Panc1 (cell line): ENCODE results near the gene GFRA1. TPM values are rescaled to one million over a fixed set of nuclear protein-coding genes. Genes with fewer than 3 reads are reported as not detected.

Experiments used
- ATAC-seq: fragments of 200-7000 bp; cut with Tn5 transposase; 2 replicates; pipeline ENCODE4 v1.9.1; 2020; ENCODE audit warnings: mild to moderate bottlenecking, moderate library complexity
- BruUV-seq: library from RNA; stranded (reverse); fragments of 400-500 nt; replicated peaks from 2 replicates; lab custom pipeline; 2021; lab: Mats Ljungman, UMichigan
- CTCF ChIA-PET: fragments of 300-600 bp; sonication (Branson Sonifier 250); formaldehyde crosslinking; loops from one replicate; lab custom pipeline; 2022; ENCODE audit warnings: antibody characterized with exemption; lab: Charles Lee
- POLR2A ChIA-PET: fragments of 300-600 bp; sonication (Branson Sonifier 250); formaldehyde crosslinking; loops from one replicate; lab custom pipeline; 2022; ENCODE audit warnings: antibody characterized with exemption; lab: Charles Lee
- DNase-seq: peaks from one replicate; pipeline ENCODE4 v3.0.0-alpha.2; 2010; ENCODE audit warnings: low read depth, low spot score
- H3K27ac ChIP-seq: 2 replicates; pipeline ENCODE4 v1.5.1; 2011; ENCODE audit warnings: mild to moderate bottlenecking, low read length, inconsistent platforms
- H3K27me3 ChIP-seq: fragments of 200-500 bp; sonication (Bioruptor generic); 2 replicates; pipeline ENCODE4 v1.6.0; 2014; ENCODE audit warnings: low read length, inconsistent platforms; ENCODE audit not compliant: control insufficient read depth, insufficient read depth
- H3K36me3 ChIP-seq: fragments of 200-500 bp; sonication (Bioruptor generic); 2 replicates; pipeline ENCODE4 v1.5.1; 2014; ENCODE audit warnings: inconsistent platforms, mild to moderate bottlenecking, low read length, moderate library complexity; ENCODE audit not compliant: control insufficient read depth, insufficient read depth
- H3K4me1 ChIP-seq: 2 replicates; pipeline ENCODE4 v1.5.1; 2011; ENCODE audit warnings: inconsistent platforms, mild to moderate bottlenecking, low read length, moderate library complexity; ENCODE audit not compliant: control insufficient read depth, insufficient read depth
- H3K4me3 ChIP-seq, 2 experiments: 2 replicates each; pipeline ENCODE4 v1.5.1; 2011 to 2012; ENCODE audit warnings: low read depth in 2 of 2, low read length in 2 of 2, mild to moderate bottlenecking in 2 of 2, inconsistent platforms in 1 of 2, moderate library complexity in 1 of 2
- H3K9me3 ChIP-seq: fragments of 200-500 bp; sonication (Bioruptor generic); 2 replicates; pipeline ENCODE4 v1.5.1; 2014; ENCODE audit warnings: low read depth, mild to moderate bottlenecking, inconsistent platforms, low read length, moderate library complexity; ENCODE audit not compliant: control insufficient read depth, insufficient read depth
- CTCF ChIP-seq: fragments of 450-650 bp; IDR thresholded peaks from 2 replicates; pipeline ENCODE4 v1.5.1; 2017; ENCODE audit warnings: mild to moderate bottlenecking
- POLR2AphosphoS5 ChIP-seq: IDR thresholded peaks from 2 replicates; pipeline ENCODE4 v1.6.1; 2012; ENCODE audit warnings: mild to moderate bottlenecking, low read depth, low read length, moderate library complexity
- REST ChIP-seq, 2 experiments: IDR thresholded peaks; 2 replicates each; pipeline ENCODE4 v1.6.1; 2011 to 2012; ENCODE audit warnings: low read depth in 2 of 2, control low read depth in 1 of 2, low read length in 1 of 2, mild to moderate bottlenecking in 1 of 2, moderate library complexity in 1 of 2; ENCODE audit not compliant: insufficient read depth in 1 of 2
- SIN3A ChIP-seq: IDR thresholded peaks from 2 replicates; pipeline ENCODE4 v1.6.1; 2012; ENCODE audit warnings: low read depth, mild to moderate bottlenecking, low read length, moderate library complexity, borderline replicate concordance; ENCODE audit not compliant: insufficient read depth
- TCF7L2 ChIP-seq: IDR thresholded peaks from 2 replicates; pipeline ENCODE4 v1.6.1; 2011; ENCODE audit warnings: mild to moderate bottlenecking, low read depth, low read length, inconsistent platforms
- in situ Hi-C: cut with HindIII; loops from 2 replicates; pipeline ENCODE4 v1.10.0; 2016; ENCODE audit warnings: low sequenced_read_pairs, low pct_unique_long_range_greater_than_20kb
- intact Hi-C: fragments of 100-400 bp; cut with micrococcal nuclease; formaldehyde crosslinking; loops from one replicate; pipeline ENCODE4 v1.10.0; 2022; ENCODE audit not compliant: unreplicated experiment
- total RNA-seq: library from RNA; stranded (reverse); gene quantifications from one replicate; pipeline ENCODE4 v1.2.1, GENCODE V29; 2021; ENCODE audit not compliant: unreplicated experiment

The GFRA1 gene
- total RNA-seq, 1 experiment from 2014 or later = 0.10 TPM

GRCh38 chr10:116133634-116134033 lies 139.4 kb downstream of the GFRA1 start:
- DNase-seq (no peak), ATAC-seq (no peak)
- no TSS peak for BruUV-seq
- intact Hi-C loops (no loop called here), in situ Hi-C loops (no loop called here)
- H3K4me1 ChIP-seq = no peaks in the 10 kb centered on the region
- no peaks in the 10 kb centered on the region; the same call in 1 of the 2 replicates for H3K27me3 ChIP-seq
- no peak overlapping the region for H3K4me3 ChIP-seq
- no peak for TF ChIP-seq TCF7L2
- TF ChIP-seq SIN3A = no peak
- TF ChIP-seq CTCF = no peak
- TF ChIP-seq POLR2AphosphoS5 = no peak
- TF ChIP-seq REST (IDR thresholded peaks at IDR 0.05; ENCODE audit: insufficient read depth in 1 of 2, low read depth in 2 of 2, low read length in 1 of 2) = no peak
- ChIA-PET POLR2A (no interaction called here), CTCF (no interaction called here)
- 0 out of 2 replicates have a peak, but pooled peaks cover 2% of the 10 kb centered on the region for H3K9me3 ChIP-seq
- no peak overlapping the region for H3K27ac ChIP-seq
- H3K36me3 ChIP-seq = no peaks in the 10 kb centered on the region

- Histone ChIP-seq H3K27me3 (no peaks in the 10 kb centered on the region; the same call in 1 of the 2 replicates), H3K36me3 (no peaks in the 10 kb centered on the region), H3K4me1 (no peaks in the 10 kb centered on the region), H3K4me3 (no peak overlapping the region), H3K27ac (no peak overlapping the region), H3K9me3 (0 out of 2 replicates have a peak, but pooled peaks cover 2% of the 10 kb centered on the region)
- intact Hi-C loops (no loop called here), in situ Hi-C loops (no loop called here)
- POLR2A ChIA-PET = no interaction called here
- no peak for DNase-seq
- BruUV-seq = no TSS peak
- CTCF ChIA-PET = no interaction called here
- TF ChIP-seq CTCF (no peak), REST (IDR thresholded peaks at IDR 0.05; ENCODE audit: insufficient read depth in 1 of 2, low read depth in 2 of 2, low read length in 1 of 2) (no peak), POLR2AphosphoS5 (no peak), SIN3A (no peak), TCF7L2 (no peak)
- ATAC-seq = no peak
Measured at GRCh38 chr10:116132780-116133399, 140.1 kb downstream of the GFRA1 start.
